Muscle of leg (tissue), 11 donors: ENCODE measurements around the gene RDH12. TPM values are rescaled to one million over a fixed set of nuclear protein-coding genes. Genes with fewer than 3 reads are reported as not detected.

Experiments
- DNase-seq: peaks from one replicate; pipeline ENCODE4 v3.0.0; 2013
- H3K27ac ChIP-seq: one replicate; pipeline ENCODE4 v1.5.1; 2013; ENCODE audit warnings: mild to moderate bottlenecking, low read length, control low read depth
- H3K27me3 ChIP-seq: one replicate; pipeline ENCODE4 v1.6.1; 2013; ENCODE audit warnings: low read length; ENCODE audit not compliant: control insufficient read depth, insufficient read depth
- H3K36me3 ChIP-seq: one replicate; pipeline ENCODE4 v1.6.1; 2013; ENCODE audit warnings: low read length; ENCODE audit not compliant: control insufficient read depth, insufficient read depth
- H3K4me1 ChIP-seq: one replicate; pipeline ENCODE4 v1.6.1; 2013; ENCODE audit warnings: low read length; ENCODE audit not compliant: control insufficient read depth, insufficient read depth
- H3K4me3 ChIP-seq: one replicate; pipeline ENCODE4 v1.5.1; 2013; ENCODE audit warnings: low read length, control low read depth
- H3K9me3 ChIP-seq: replicated peaks from 2 replicates; pipeline ENCODE4 v1.6.1; 2013; ENCODE audit warnings: low read depth, low read length; ENCODE audit not compliant: control insufficient read depth
- WGBS: methylation state at CpG from one replicate; pipeline ENCODE4 v1.1.5; 2013; ENCODE audit warnings: missing lambda C conversion rate; ENCODE audit not compliant: insufficient coverage; 5-methylcytosine and 5-hydroxymethylcytosine counted together
- polyA plus RNA-seq, 8 donors: library from polyadenylated mRNA; unstranded; fragments of 120-200 nt; gene quantifications; one replicate each; pipeline versions ENCODE4 v1.2.1 to v1.2.3, GENCODE V29; 2013; ENCODE audit warnings: inconsistent platforms in 1 of 8, low replicate concordance in 1 of 8; ENCODE audit not compliant: insufficient read length in 8 of 8, insufficient read depth in 1 of 8
- total RNA-seq: library from RNA; stranded (reverse); fragments of 120-200 nt; gene quantifications from one replicate; pipeline ENCODE4 v1.2.4, GENCODE V29; 2013

RDH12 gene
- total and polyA plus RNA-seq, 9 donors: 0.30 to 1.2 (median 0.64) TPM

DNA sequence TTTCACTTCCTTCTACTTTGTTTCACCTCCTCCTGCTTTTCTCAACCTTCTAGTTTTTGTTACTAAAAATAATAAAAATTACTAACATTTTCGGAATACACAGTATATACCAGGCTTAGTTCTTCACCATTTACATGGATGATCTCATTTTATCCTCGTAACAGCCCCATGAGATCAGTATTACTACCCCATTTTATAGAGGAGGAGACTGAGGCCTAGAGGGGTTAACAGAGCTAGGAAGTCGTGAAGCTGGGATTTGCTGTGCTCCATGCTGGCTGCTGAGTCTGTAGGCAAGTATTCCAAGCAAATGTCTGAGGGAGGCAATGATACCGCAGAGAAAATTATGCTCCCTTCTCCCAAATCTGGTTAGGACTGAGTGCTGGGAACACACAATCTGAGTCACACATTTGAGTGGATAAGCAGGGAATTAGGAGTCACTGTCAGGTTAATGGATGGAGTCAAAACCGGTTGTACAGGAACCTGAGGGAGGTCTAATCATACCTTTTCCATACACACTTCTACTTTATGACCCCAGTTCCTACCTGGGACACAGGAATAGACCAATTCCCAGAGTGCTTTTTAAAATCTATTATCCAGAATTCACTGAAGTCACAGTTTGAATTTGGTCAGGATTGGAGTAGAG, 63.6 kb downstream of the RDH12 start:
- H3K4me3 ChIP-seq: no peak overlapping the region
- no peak overlapping the region for H3K27ac ChIP-seq
- WGBS: no CpG with 5 or more reads among the region's 5 CpGs
- H3K27me3 ChIP-seq: no peaks in the 10 kb centered on the region
- no peaks in the 10 kb centered on the region for H3K4me1 ChIP-seq
- no peaks in the 10 kb centered on the region for H3K9me3 ChIP-seq
- peaks cover 78% of the 10 kb centered on the region for H3K36me3 ChIP-seq
- DNase-seq: no peak

DNA sequence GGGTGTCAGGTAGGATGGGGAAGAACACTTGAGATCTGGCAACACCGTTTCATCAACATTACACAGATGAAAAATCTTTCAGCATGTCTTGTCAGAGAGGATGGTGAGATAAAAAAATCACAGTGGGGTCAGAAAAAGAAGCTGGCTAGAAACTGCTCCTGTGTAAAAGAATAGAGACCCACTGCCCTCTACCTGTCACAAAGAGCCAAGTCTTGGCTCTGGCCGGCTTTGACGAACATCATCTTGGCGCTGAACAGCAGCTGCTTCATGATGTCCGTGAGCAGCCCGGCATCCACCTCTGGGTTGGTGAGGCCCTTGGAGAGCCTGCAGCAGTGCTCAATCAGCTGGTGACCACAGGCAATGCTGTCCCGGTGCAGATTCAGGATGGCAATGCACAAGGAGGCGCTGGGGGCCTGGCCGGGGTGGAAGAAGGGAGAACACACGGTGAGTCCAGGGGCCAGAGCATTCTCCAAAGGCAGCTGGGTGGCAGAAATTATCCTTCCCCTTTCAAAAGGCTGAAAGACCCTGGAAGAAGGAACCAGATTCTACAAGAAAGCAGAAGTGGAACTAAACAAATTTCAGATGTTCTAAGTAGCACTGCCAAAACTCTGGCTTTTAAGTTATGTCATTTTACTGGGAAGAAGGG, 64.5 kb downstream of the RDH12 start:
- no peaks in the 10 kb centered on the region for H3K27me3 ChIP-seq
- H3K4me3 ChIP-seq: no peak overlapping the region
- no peak overlapping the region for H3K27ac ChIP-seq
- H3K4me1 ChIP-seq: no peaks in the 10 kb centered on the region
- WGBS: 71% methylated on average over 8 of the region's 10 CpGs
- DNase-seq: peak; percentile 63
- no peaks in the 10 kb centered on the region for H3K9me3 ChIP-seq
- peaks cover 76% of the 10 kb centered on the region for H3K36me3 ChIP-seq

DNA sequence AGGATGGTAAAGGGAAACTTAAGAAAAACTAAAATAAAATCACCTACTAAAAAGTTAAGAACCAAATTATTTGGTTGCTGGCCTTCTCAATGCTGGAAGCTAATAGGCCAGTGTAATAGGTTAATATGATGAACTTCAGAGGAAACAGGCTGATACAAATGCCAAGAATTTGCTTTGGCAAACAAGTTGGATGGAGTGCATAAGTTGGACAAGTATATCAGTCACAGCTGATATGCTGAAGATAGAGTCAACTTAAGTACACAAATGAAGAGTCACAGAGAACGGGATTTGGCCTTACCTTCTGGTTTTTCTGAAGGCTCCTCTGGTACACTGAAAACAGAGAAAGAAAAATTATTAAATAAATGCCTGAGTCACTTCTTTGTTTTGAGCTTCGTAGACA, 66.5 kb downstream of the RDH12 start:
- H3K27ac ChIP-seq: no peak overlapping the region
- H3K27me3 ChIP-seq: no peaks in the 10 kb centered on the region
- no CpG with 5 or more reads among the region's 2 CpGs for WGBS
- H3K4me1 ChIP-seq: no peaks in the 10 kb centered on the region
- no peak overlapping the region for H3K4me3 ChIP-seq
- H3K36me3 ChIP-seq: peaks cover 78% of the 10 kb centered on the region
- H3K9me3 ChIP-seq: no peaks in the 10 kb centered on the region
- DNase-seq: no peak

DNA sequence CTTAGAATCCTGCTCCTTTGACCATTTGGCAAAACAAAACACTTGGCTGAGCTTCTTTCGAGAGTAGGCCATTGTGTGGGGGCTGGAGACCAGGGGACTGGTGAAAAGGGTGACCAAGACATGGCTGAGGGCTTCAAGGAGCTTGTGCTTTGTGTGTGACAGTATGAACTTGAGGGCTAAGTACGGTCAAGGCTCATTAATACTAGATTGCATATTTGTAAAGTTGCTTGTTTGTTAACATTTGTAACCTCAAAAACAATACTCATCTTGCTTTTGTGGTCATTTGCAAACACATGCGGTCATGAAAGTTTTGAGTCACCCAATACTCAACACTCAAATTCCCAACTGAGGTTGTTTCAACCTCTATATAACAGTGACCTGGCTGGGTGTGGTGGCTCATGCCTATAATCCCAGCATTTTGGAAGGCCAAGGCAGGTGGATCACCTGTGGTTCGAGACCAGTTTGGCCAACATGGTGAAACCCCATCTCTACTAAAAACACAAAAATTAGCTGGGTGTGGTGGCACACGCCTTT, 72.2 kb downstream of the RDH12 start:
- no peaks in the 10 kb centered on the region for H3K4me1 ChIP-seq
- H3K4me3 ChIP-seq: no peak overlapping the region
- no peaks in the 10 kb centered on the region for H3K27me3 ChIP-seq
- WGBS: 95% methylated on average over 3 of the region's 5 CpGs
- H3K27ac ChIP-seq: no peak overlapping the region
- H3K36me3 ChIP-seq: peaks cover 80% of the 10 kb centered on the region
- no peak for DNase-seq
- no peaks in the 10 kb centered on the region for H3K9me3 ChIP-seq

GRCh38 chr14:67776653-67777322, 75.1 kb downstream of the RDH12 start:
- Histone ChIP-seq H3K4me3 (no peak overlapping the region), H3K36me3 (peaks cover 78% of the 10 kb centered on the region), H3K9me3 (no peaks in the 10 kb centered on the region), H3K27me3 (no peaks in the 10 kb centered on the region), H3K4me1 (no peaks in the 10 kb centered on the region), H3K27ac (peak overlapping the region; percentile 21)
- no peak for DNase-seq
- no CpG with 5 or more reads among the region's 4 CpGs for WGBS

DNA sequence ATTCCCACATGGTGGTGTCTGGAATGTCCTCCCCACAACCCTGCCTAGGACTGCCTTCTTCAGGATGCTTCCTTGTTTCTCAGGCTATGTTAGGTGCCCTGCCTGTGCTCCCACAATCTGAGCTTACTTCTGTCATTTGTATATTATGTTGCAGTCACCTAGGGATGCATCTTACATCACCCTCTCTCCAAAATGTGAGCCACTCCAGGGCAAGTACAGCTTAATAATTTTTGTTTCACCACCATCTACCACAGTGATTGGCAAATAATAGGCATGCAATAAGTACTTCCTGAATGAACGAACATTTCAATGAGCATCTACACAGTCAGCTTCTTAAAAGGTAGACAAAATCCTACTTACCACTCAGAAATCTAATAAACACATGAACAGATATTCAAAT, 77.1 kb downstream of the RDH12 start:
- Histone ChIP-seq H3K27ac (no peak overlapping the region), H3K9me3 (no peaks in the 10 kb centered on the region), H3K4me3 (no peak overlapping the region), H3K27me3 (no peaks in the 10 kb centered on the region), H3K4me1 (no peaks in the 10 kb centered on the region), H3K36me3 (peaks cover 77% of the 10 kb centered on the region)
- no peak for DNase-seq
- no CpG with 5 or more reads among the region's 1 CpG for WGBS

DNA sequence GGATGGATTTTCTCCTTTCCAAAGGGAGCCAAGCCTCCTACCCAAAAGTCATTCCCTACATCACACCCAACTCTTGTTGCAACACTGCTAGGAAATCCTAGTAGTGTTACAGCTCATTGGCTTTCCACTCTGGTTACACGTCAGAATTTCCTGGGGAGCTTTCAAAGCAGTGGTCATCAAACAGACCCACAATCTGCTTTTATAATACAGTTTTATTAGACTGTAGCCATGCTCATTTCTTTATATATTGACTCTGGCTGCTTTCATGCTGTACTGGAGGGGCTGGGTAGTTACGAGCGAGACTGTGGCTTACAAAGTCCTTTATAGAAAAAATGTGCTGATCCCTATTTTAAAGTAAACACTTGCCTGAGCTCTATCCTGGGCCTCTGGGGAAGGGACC, 80.4 kb downstream of the RDH12 start:
- no peak overlapping the region for H3K4me3 ChIP-seq
- H3K9me3 ChIP-seq: no peaks in the 10 kb centered on the region
- peaks cover 74% of the 10 kb centered on the region for H3K36me3 ChIP-seq
- H3K27ac ChIP-seq: no peak overlapping the region
- WGBS: no CpG with 5 or more reads among the region's 3 CpGs
- peaks cover 10% of the 10 kb centered on the region for H3K4me1 ChIP-seq
- H3K27me3 ChIP-seq: no peaks in the 10 kb centered on the region
- no peak for DNase-seq

Other genes starting within 250 kb of the RDH12 start
- 0.40 TPM for gene TMEM229B, start 213.2 kb upstream of the RDH12 start, total RNA-seq
- gene TMEM229B, start 213.2 kb upstream of the RDH12 start, polyA plus RNA-seq: under 1 TPM; 0.23 to 0.62 (median 0.43) TPM
- 0.75 TPM for gene PLEKHH1, start 168.6 kb upstream of the RDH12 start, total RNA-seq
- 1 to 10 TPM in 6 of 8 donors, under 1 TPM in 2; 0.58 to 3.5 (median 1.4) TPM for gene PLEKHH1, start 168.6 kb upstream of the RDH12 start, polyA plus RNA-seq
- gene PIGH, start 101.6 kb upstream of the RDH12 start, total RNA-seq: 10.0 TPM
- 10 to 100 TPM in 6 of 8 donors, 1 to 10 TPM in 2; 9.8 to 14.8 (median 13.1) TPM for gene PIGH, start 101.6 kb upstream of the RDH12 start, polyA plus RNA-seq
- 1.0 TPM for gene ARG2, start 82.0 kb upstream of the RDH12 start, total RNA-seq
- gene ARG2, start 82.0 kb upstream of the RDH12 start, polyA plus RNA-seq: 1 to 10 TPM; 1.2 to 3.1 (median 2.0) TPM
- 52.8 TPM for gene VTI1B, start 27.3 kb upstream of the RDH12 start, total RNA-seq
- gene VTI1B, start 27.3 kb upstream of the RDH12 start, polyA plus RNA-seq: 10 to 100 TPM; 71.0 to 85.0 (median 79.1) TPM
- 43.3 TPM for gene RDH11, start 6.1 kb upstream of the RDH12 start, total RNA-seq
- 10 to 100 TPM; 40.6 to 51.5 (median 44.4) TPM for gene RDH11, start 6.1 kb upstream of the RDH12 start, polyA plus RNA-seq
- 12.9 TPM for gene ZFYVE26, start 114.7 kb downstream of the RDH12 start, total RNA-seq
- 10 to 100 TPM in 7 of 8 donors, 1 to 10 TPM in 1; 9.4 to 16.8 (median 12.2) TPM for gene ZFYVE26, start 114.7 kb downstream of the RDH12 start, polyA plus RNA-seq
- 16.5 TPM for gene RAD51B, start 117.9 kb downstream of the RDH12 start, total RNA-seq
- gene RAD51B, start 117.9 kb downstream of the RDH12 start, polyA plus RNA-seq: 1 to 10 TPM; 6.0 to 9.3 (median 7.2) TPM